Gastrocnemius medialis (tissue), 4 donors: ENCODE results near the gene ACSF2. TPM values are rescaled to one million over a fixed set of nuclear protein-coding genes. Genes with fewer than 3 reads are reported as not detected.
A peak's percentile ranks its signal among the peaks of the same experiment; 100 is the strongest.

Source experiments
- ATAC-seq, 2 donors: fragments of 150-250 bp; one replicate each; pipeline ENCODE4 v1.9.1; 2016
- DNase-seq, 2 donors: peaks; one replicate each; pipeline ENCODE4 v3.0.0-alpha.2; 2019
- H3K27ac ChIP-seq, 4 donors: fragments of 200-600 bp; sonication (generic); 1 replicate in 1 of 4; 2 replicates in 3 of 4; pipeline ENCODE4 v1.5.1; 2016 to 2018; ENCODE audit warnings: mild to moderate bottlenecking in 2 of 4, moderate library complexity in 1 of 4
- H3K27me3 ChIP-seq, 3 donors: fragments of 200-600 bp; sonication (generic) in 2 of 3; 1 replicate in 1 of 3; 2 replicates in 2 of 3; pipeline versions ENCODE4 v1.5.1 to v1.6.0; 2016 to 2019; ENCODE audit warnings: mild to moderate bottlenecking in 1 of 3, moderate library complexity in 1 of 3
- H3K36me3 ChIP-seq, 2 donors: fragments of 200-600 bp; sonication (generic) in 1 of 2; one replicate each; pipeline ENCODE4 v1.5.1; 2017 to 2018
- H3K4me1 ChIP-seq, 2 donors: fragments of 200-600 bp; sonication (generic) in 1 of 2; one replicate each; pipeline ENCODE4 v1.5.1; 2016 to 2017; ENCODE audit warnings: mild to moderate bottlenecking in 2 of 2
- H3K4me3 ChIP-seq, 4 donors: fragments of 200-600 bp; sonication (generic) in 3 of 4; 1 replicate in 1 of 4; 2 replicates in 3 of 4; pipeline ENCODE4 v1.5.1; 2016 to 2019; ENCODE audit warnings: mild to moderate bottlenecking in 2 of 4
- H3K9me3 ChIP-seq, 3 donors: fragments of 200-600 bp; sonication (generic) in 2 of 3; 1 replicate in 1 of 3; 2 replicates in 2 of 3; pipeline ENCODE4 v1.5.1; 2016 to 2019
- POLR2A ChIP-seq, 2 donors: fragments of 450-650 bp; IDR thresholded peaks; one replicate each; pipeline ENCODE4 v1.6.1; 2017; ENCODE audit warnings: antibody characterized with exemption in 2 of 2, mild to moderate bottlenecking in 2 of 2, moderate library complexity in 2 of 2
- in situ Hi-C, 4 donors: fragments of 200-750 bp; cut with MboI; loops; one replicate each; pipeline versions ENCODE4 v1.15.0 to v1.8.0; 2017; ENCODE audit warnings: low sequenced_read_pairs in 4 of 4
- intact Hi-C: fragments of 100-400 bp; cut with DNase I; formaldehyde crosslinking; loops from one replicate; pipeline ENCODE4 v1.15.1; 2023; ENCODE audit warnings: low total_unique reads
- total RNA-seq, 4 donors: library from RNA; depleted of rRNA; stranded (reverse); fragments of >200 nt; gene quantifications; one replicate each; pipeline versions ENCODE4 v1.1.0 to v1.2.3, GENCODE V29; 2016
- TF ChIP-seq, protein P1 (sequence below), 5 experiments: fragments of 450-650 bp in 3 of 5; fragments of 200-600 bp in 2 of 5; sonication (generic) in 2 of 5; IDR thresholded peaks in 4 of 5; conservative IDR thresholded peaks in 1 of 5; 1 replicate in 4 of 5; 2 replicates in 1 of 5; pipeline ENCODE4 v1.5.1; 2016 to 2019; ENCODE audit warnings: antibody characterized with exemption in 5 of 5, mild to moderate bottlenecking in 3 of 5, moderate library complexity in 3 of 5

ACSF2 gene
- total RNA-seq, 4 donors from 2014 or later, result 8.7 to 61.4 (median 34.2) TPM

DNA sequence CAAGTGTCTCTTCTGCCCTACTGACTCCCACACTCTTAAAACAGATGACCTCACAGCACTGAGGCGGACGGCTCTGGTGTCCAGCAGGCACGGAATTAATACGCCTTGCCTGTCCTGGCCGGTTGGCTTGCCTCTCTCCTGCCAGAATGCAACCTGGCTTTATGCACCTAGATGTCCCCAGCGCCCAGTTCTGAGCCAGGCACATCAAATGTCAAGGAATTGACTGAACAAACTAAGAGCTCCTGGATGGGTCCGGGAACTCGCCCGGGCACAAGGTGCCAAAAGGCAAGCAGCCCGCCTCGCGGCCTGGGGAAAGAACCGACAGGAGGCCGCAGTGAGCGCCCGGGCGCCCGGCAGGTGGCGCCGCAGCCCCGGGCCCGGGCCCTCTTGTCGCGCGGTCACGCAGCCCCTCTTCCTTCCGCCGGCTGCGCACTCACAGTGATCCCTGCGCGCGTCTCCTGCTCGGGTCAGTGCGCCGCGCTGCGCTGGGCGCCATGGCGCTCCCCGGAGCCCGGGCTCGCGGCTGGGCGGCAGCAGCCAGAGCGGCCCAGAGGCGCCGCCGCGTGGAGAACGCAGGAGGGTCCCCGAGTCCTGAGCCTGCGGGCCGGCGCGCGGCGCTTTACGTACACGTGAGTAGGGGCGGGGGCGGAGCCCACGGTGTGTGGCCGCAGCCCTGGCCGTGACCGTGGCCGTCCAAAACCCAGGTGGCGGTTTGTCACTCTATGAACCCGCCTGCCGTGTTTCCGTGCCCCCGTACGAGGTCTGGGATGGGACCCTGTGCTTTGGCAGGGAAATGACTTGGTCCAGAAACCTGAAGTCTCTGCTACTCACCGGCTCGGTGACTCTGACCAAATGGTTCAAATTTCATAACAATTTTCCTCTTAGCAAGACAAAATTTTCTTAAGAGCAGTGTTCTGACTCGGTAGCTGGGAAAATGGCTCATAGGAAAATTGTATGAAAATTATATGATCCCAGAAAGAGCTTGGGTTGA, 52.7 kb downstream of the ACSF2 start, which contains the start of gene RSAD1:
Gene RSAD1, plus strand, starts transcription at position 470 of the 991 bp plus-strand sequence. Its CDS starts 25 bp downstream, at position 495.
- H3K4me3 ChIP-seq, result peak within 1 kb of the TSS; percentile 72 to 91 (median 82)
- in situ Hi-C loops, result loop anchor here in 2 of 4 donors (10.0 to 25.0 kb wide), 2 partner anchors 54 to 91 kb away; partner anchors contain the start of genes ACSF2 (in 1 of the 2) and LRRC59 (in 1 of the 2)
- ATAC-seq, result peak; percentile 62 to 71

DNA sequence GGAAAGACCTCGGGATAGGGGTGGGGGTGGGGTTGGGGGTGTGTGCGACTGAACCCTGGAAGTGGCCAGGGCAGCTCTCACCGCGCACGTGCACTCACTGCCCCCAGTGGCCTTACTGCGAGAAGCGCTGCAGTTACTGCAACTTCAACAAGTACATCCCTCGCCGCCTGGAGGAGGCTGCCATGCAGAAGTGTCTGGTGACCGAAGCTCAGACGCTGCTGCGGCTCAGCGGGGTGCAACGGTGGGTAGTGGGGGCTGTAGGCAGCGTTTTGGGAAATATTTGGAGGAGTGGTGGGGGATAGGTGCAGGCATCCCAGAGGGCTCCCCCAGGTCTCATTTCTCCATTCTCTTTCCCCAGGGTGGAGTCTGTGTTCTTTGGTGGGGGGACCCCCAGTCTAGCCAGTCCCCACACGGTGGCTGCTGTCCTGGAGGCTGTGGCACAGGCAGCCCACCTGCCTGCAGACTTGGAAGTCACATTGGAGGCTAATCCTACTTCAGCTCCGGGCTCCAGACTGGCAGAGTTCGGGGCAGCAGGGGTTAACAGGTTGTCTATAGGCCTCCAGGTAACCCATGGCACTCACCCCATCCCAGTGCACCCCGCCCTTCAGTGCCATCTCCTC, 53.6 kb downstream of the ACSF2 start:
- in situ Hi-C loops, result loop anchor here in 2 of 4 donors (10.0 to 25.0 kb wide), 3 partner anchors 55 to 225 kb away; partner anchors contain the start of genes ACSF2 (in 1 of the 2), ANKRD40 (in 1 of the 2) and LRRC59 (in 1 of the 2)
- H3K36me3 ChIP-seq, result peaks cover 0 to 19% of the 10 kb centered on the region in 2 donors

More for the DNA sequence above, 52.7 kb downstream of the ACSF2 start, which contains the start of gene RSAD1:
- Histone ChIP-seq H3K27me3 (no peaks in the 10 kb centered on the region), H3K4me1 (peaks cover 32 to 39% of the 10 kb centered on the region in 2 donors), H3K9me3 (no peaks in the 10 kb centered on the region), H3K27ac (peak within 1 kb of the TSS; percentile 95 to 98 (median 97)), H3K36me3 (peaks cover 0 to 10% of the 10 kb centered on the region in 2 donors)
- intact Hi-C loops, result loop anchor here (2.0 to 10.0 kb wide), 4 partner anchors 52 to 476 kb away; partner anchors contain the start of genes ACSF2, EME1 and MRPL27
- peak; percentile 77 to 89 for DNase-seq
- TF ChIP-seq, protein P1, sequence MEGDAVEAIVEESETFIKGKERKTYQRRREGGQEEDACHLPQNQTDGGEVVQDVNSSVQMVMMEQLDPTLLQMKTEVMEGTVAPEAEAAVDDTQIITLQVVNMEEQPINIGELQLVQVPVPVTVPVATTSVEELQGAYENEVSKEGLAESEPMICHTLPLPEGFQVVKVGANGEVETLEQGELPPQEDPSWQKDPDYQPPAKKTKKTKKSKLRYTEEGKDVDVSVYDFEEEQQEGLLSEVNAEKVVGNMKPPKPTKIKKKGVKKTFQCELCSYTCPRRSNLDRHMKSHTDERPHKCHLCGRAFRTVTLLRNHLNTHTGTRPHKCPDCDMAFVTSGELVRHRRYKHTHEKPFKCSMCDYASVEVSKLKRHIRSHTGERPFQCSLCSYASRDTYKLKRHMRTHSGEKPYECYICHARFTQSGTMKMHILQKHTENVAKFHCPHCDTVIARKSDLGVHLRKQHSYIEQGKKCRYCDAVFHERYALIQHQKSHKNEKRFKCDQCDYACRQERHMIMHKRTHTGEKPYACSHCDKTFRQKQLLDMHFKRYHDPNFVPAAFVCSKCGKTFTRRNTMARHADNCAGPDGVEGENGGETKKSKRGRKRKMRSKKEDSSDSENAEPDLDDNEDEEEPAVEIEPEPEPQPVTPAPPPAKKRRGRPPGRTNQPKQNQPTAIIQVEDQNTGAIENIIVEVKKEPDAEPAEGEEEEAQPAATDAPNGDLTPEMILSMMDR (IDR thresholded peaks at IDR 0.05 in 4 of 5, conservative IDR thresholded peaks at IDR 0.05 in 1 of 5), result peak; percentile 81 to 96 (median 95)
- TF ChIP-seq POLR2A (IDR thresholded peaks at IDR 0.05), result peak; percentile 93 to 97

DNA sequence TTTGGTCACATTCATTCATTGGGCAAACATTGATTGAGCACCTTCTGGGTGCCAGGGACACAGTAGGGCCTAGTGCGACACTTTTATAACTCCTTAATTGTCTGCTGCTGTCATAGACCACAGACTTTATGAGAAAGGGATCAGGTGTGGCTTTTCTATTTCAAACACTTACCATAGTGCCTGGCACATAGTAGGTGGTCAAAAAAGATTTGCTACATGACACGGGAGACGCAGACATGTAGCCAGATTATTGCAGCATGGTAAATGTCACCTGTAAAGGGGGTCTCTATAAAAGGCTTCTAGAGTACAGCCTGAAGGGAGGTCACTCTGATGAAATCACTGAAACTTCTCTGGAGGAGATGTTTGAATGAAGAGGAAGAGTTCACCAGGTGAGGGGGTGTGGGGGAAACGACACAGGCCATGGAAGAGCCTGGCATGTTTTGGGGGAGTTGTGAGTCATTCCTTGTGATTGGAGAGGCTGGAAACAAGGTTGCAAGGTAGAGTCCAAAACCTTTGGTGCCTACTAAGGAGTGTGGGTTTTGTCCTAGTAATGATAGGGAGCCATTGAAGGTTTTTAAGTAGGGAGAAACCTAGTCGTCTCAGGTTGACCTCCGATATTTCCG, 54.2 kb downstream of the ACSF2 start:
- no peak for TF ChIP-seq POLR2A (IDR thresholded peaks at IDR 0.05)
- TF ChIP-seq, protein P1 (IDR thresholded peaks at IDR 0.05 in 4 of 5, conservative IDR thresholded peaks at IDR 0.05 in 1 of 5), result no peak
- peak overlapping the region; percentile 95 to 98 (median 97) for H3K27ac ChIP-seq
- H3K4me1 ChIP-seq, result peaks cover 32 to 36% of the 10 kb centered on the region in 2 donors

More for the DNA sequence above, 53.6 kb downstream of the ACSF2 start:
- intact Hi-C loops, result loop anchor here (2.0 to 10.0 kb wide), 6 partner anchors 53 to 475 kb away; partner anchors contain the start of genes ACSF2, ANKRD40, EME1 and MRPL27
- ATAC-seq (peak; percentile 52 to 56), DNase-seq (peak; percentile 75 to 88)
- H3K4me3 ChIP-seq, result peak overlapping the region; percentile 72 to 91 (median 82)
- H3K9me3 ChIP-seq, result no peaks in the 10 kb centered on the region
- H3K27me3 ChIP-seq, result no peaks in the 10 kb centered on the region
- no peak for TF ChIP-seq POLR2A (IDR thresholded peaks at IDR 0.05)
- TF ChIP-seq, protein P1 (IDR thresholded peaks at IDR 0.05 in 4 of 5, conservative IDR thresholded peaks at IDR 0.05 in 1 of 5), result peak; percentile 21 to 69 (median 51)
- peak overlapping the region; percentile 95 to 98 (median 97) for H3K27ac ChIP-seq
- H3K4me1 ChIP-seq, result peaks cover 32 to 36% of the 10 kb centered on the region in 2 donors

More for the DNA sequence above, 54.2 kb downstream of the ACSF2 start:
- peaks cover 0 to 25% of the 10 kb centered on the region in 2 donors for H3K36me3 ChIP-seq
- H3K27me3 ChIP-seq, result no peaks in the 10 kb centered on the region
- H3K4me3 ChIP-seq, result peak overlapping the region in 2 of 4 donors; percentile 72 to 91
- no peak for ATAC-seq
- no peak for DNase-seq
- intact Hi-C loops, result loop anchor here (5.0 to 10.0 kb wide), 2 partner anchors 118 to 225 kb away; partner anchors contain the start of gene ANKRD40
- in situ Hi-C loops, result loop anchor here in 2 of 4 donors (10.0 to 25.0 kb wide), 2 partner anchors 93 to 225 kb away; partner anchors contain the start of genes ANKRD40 (in 1 of the 2) and LRRC59 (in 1 of the 2)
- no peaks in the 10 kb centered on the region for H3K9me3 ChIP-seq
